Astrocyte (in vitro differentiated cells and primary cell): ENCODE results near the gene MTMR8. TPM values are rescaled to one million over a fixed set of nuclear protein-coding genes. Genes with fewer than 3 reads are reported as not detected.

Source experiments
- DNase-seq: peaks from one replicate; pipeline ENCODE4 v3.0.0-alpha.2; 2010; ENCODE audit warnings: low read depth
- FAIRE-seq: peaks from 2 replicates; lab custom pipeline; 2011; peaks lifted over from hg19 to GRCh38; lab: Jason Lieb, UNC
- H2AFZ ChIP-seq: 2 replicates; pipeline ENCODE4 v1.6.0; 2012; ENCODE audit warnings: low read depth, low read length, inconsistent platforms
- H3K27ac ChIP-seq: 2 replicates; pipeline ENCODE4 v1.5.1; 2011; ENCODE audit warnings: low read depth, low read length, inconsistent platforms
- H3K27me3 ChIP-seq: 2 replicates; pipeline ENCODE4 v1.6.0; 2011; ENCODE audit warnings: low read length, inconsistent platforms; ENCODE audit not compliant: insufficient read depth
- H3K36me3 ChIP-seq: 2 replicates; pipeline ENCODE4 v1.5.1; 2011; ENCODE audit warnings: low read length, inconsistent platforms; ENCODE audit not compliant: insufficient read depth
- H3K4me1 ChIP-seq: 2 replicates; pipeline ENCODE4 v1.5.1; 2011; ENCODE audit warnings: low read length, inconsistent platforms; ENCODE audit not compliant: insufficient read depth
- H3K4me2 ChIP-seq: 2 replicates; pipeline ENCODE4 v1.6.0; 2012; ENCODE audit warnings: low read length, inconsistent platforms
- H3K4me3 ChIP-seq: 2 replicates; pipeline ENCODE4 v1.5.1; 2011; ENCODE audit warnings: low read depth, mild to moderate bottlenecking, low read length, inconsistent platforms; ENCODE audit not compliant: insufficient read depth
- H3K79me2 ChIP-seq: 2 replicates; pipeline ENCODE4 v1.6.0; 2012; ENCODE audit warnings: mild to moderate bottlenecking, low read length, inconsistent platforms; ENCODE audit not compliant: insufficient read depth
- H3K9ac ChIP-seq: 2 replicates; pipeline ENCODE4 v1.6.0; 2012; ENCODE audit warnings: mild to moderate bottlenecking, low read length, inconsistent platforms
- H3K9me3 ChIP-seq: 2 replicates; pipeline ENCODE4 v1.5.1; 2012; ENCODE audit warnings: low read depth, mild to moderate bottlenecking, low read length, inconsistent platforms; ENCODE audit not compliant: insufficient read depth
- H4K20me1 ChIP-seq: 2 replicates; pipeline ENCODE4 v1.6.0; 2012; ENCODE audit warnings: low read length, inconsistent platforms; ENCODE audit not compliant: insufficient read depth
- H3K27ac Mint-ChIP-seq: one replicate; pipeline ENCODE4 v1.8.0; 2021; ENCODE audit warnings: mild to moderate bottlenecking, mixed read lengths; ENCODE audit not compliant: unreplicated experiment
- H3K27me3 Mint-ChIP-seq: one replicate; pipeline ENCODE4 v1.8.0; 2021; ENCODE audit warnings: low read depth, mixed read lengths; ENCODE audit not compliant: unreplicated experiment
- H3K36me3 Mint-ChIP-seq: one replicate; pipeline ENCODE4 v1.8.0; 2021; ENCODE audit warnings: low read depth, mixed read lengths; ENCODE audit not compliant: unreplicated experiment
- H3K4me1 Mint-ChIP-seq: one replicate; pipeline ENCODE4 v1.8.0; 2021; ENCODE audit warnings: low read depth, mixed read lengths; ENCODE audit not compliant: unreplicated experiment
- H3K4me3 Mint-ChIP-seq: one replicate; pipeline ENCODE4 v1.8.0; 2021; ENCODE audit warnings: mild to moderate bottlenecking, moderate library complexity, mixed read lengths; ENCODE audit not compliant: unreplicated experiment
- H3K9me3 Mint-ChIP-seq: one replicate; pipeline ENCODE4 v1.8.0; 2021; ENCODE audit warnings: mild to moderate bottlenecking, mixed read lengths; ENCODE audit not compliant: unreplicated experiment
- CTCF ChIP-seq: IDR thresholded peaks from 2 replicates; pipeline ENCODE4 v1.5.1; 2011; ENCODE audit warnings: low read depth, mild to moderate bottlenecking, inconsistent platforms, low read length, moderate library complexity; ENCODE audit not compliant: insufficient read depth
- EZH2 ChIP-seq: IDR thresholded peaks from 2 replicates; pipeline ENCODE4 v1.6.1; 2012; ENCODE audit warnings: mild to moderate bottlenecking, low read length, inconsistent platforms; ENCODE audit not compliant: insufficient read depth
- total RNA-seq: library from RNA; stranded (reverse); gene quantifications from 2 replicates; pipeline ENCODE4 v1.2.1, GENCODE V29; 2021

The MTMR8 gene
- total RNA-seq, 1 donor from 2014 or later: 1.6 TPM

- peaks cover 2% of the 10 kb centered on the region for H3K9me3 Mint-ChIP-seq
- H3K36me3 ChIP-seq: no peaks in the 10 kb centered on the region
- H3K79me2 ChIP-seq: no peaks in the 10 kb centered on the region
- no peaks in the 10 kb centered on the region for H3K9me3 ChIP-seq
- DNase-seq (no peak), FAIRE-seq (no peak)
- no peaks in the 10 kb centered on the region for H3K27me3 ChIP-seq
- no peak overlapping the region for H3K4me2 ChIP-seq
- no peaks in the 10 kb centered on the region for H3K4me1 Mint-ChIP-seq
- H3K9ac ChIP-seq: no peak overlapping the region
- TF ChIP-seq CTCF (no peak), EZH2 (no peak)
- H3K4me3 ChIP-seq: no peak overlapping the region
- no peaks in the 10 kb centered on the region for H3K27me3 Mint-ChIP-seq
- H3K27ac ChIP-seq: no peak overlapping the region
- no peak overlapping the region for H3K27ac Mint-ChIP-seq
- H3K4me1 ChIP-seq: no peaks in the 10 kb centered on the region
- no peak overlapping the region for H3K4me3 Mint-ChIP-seq
- no peak overlapping the region for H2AFZ ChIP-seq
- H3K36me3 Mint-ChIP-seq: no peaks in the 10 kb centered on the region
- no peaks in the 10 kb centered on the region for H4K20me1 ChIP-seq
These were observed 42.0 kb upstream of the MTMR8 start for GRCh38 chrX:64437218-64437617.

DNA sequence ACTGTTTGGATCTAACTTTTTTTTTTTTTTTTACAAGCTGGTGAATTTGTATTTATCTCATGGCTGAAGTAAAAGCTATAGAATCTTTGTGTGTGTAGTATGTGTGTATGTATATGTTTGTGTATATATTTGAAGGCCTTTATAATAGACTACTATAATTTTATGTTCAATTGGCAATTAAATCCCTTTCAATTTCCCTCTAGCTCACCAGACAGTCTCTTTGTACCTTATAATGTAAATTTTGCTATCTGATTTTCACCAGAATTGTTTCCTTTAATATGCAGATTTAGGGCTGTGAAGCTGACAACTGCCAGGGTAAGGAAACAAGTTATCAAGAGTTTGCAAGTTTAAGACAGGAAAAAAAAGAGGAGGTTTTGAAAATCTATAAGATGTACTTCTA, 33.1 kb upstream of the MTMR8 start:
- no peaks in the 10 kb centered on the region for H3K27me3 ChIP-seq
- H3K36me3 ChIP-seq: no peaks in the 10 kb centered on the region
- Mint-ChIP-seq H3K27ac (no peak overlapping the region), H3K4me1 (no peaks in the 10 kb centered on the region), H3K4me3 (no peak overlapping the region), H3K27me3 (no peaks in the 10 kb centered on the region), H3K36me3 (no peaks in the 10 kb centered on the region), H3K9me3 (no peaks in the 10 kb centered on the region)
- FAIRE-seq (no peak), DNase-seq (no peak)
- no peak overlapping the region for H3K4me3 ChIP-seq
- no peak overlapping the region for H2AFZ ChIP-seq
- TF ChIP-seq EZH2 (no peak), CTCF (no peak)
- H3K9ac ChIP-seq: no peak overlapping the region
- no peak overlapping the region for H3K4me2 ChIP-seq
- H3K79me2 ChIP-seq: no peaks in the 10 kb centered on the region
- no peak overlapping the region for H3K27ac ChIP-seq
- no peaks in the 10 kb centered on the region for H4K20me1 ChIP-seq
- H3K9me3 ChIP-seq: no peaks in the 10 kb centered on the region
- H3K4me1 ChIP-seq: no peaks in the 10 kb centered on the region

DNA sequence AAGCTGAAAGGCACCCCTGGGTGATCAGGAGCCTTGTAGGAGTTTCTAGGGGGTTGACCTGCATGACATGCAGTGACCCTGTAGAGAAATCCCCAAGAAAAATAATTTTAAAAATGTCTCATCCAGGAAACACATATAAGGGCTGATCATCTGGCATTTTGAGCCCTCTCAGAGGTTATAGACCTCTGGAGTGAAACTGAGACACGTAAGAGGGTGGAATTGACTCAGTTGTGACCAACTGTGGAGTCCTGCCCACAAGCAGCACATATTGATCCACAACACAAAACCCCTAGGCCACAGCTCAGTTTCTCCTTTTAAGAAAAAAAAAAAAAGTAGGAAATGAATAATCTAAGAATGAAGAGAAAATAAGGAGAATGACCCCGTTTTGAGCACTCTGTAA, 32.5 kb upstream of the MTMR8 start:
- Histone ChIP-seq H3K4me3 (no peak overlapping the region), H3K36me3 (no peaks in the 10 kb centered on the region), H3K27me3 (no peaks in the 10 kb centered on the region), H3K4me1 (no peaks in the 10 kb centered on the region), H3K27ac (no peak overlapping the region), H2AFZ (no peak overlapping the region), H4K20me1 (no peaks in the 10 kb centered on the region), H3K79me2 (no peaks in the 10 kb centered on the region), H3K9ac (no peak overlapping the region), H3K4me2 (no peak overlapping the region), H3K9me3 (no peaks in the 10 kb centered on the region)
- Mint-ChIP-seq H3K9me3 (no peaks in the 10 kb centered on the region), H3K4me1 (no peaks in the 10 kb centered on the region), H3K4me3 (no peak overlapping the region), H3K36me3 (no peaks in the 10 kb centered on the region), H3K27me3 (no peaks in the 10 kb centered on the region), H3K27ac (no peak overlapping the region)
- DNase-seq (no peak), FAIRE-seq (no peak)
- TF ChIP-seq CTCF (no peak), EZH2 (no peak)
